NCI-H2171 treated with DMSO at 0.1 percent for 48 hours (cell line): ENCODE data around the gene KIF16B.
A peak's percentile ranks its signal among the peaks of the same experiment; 100 is the strongest.
"Not testable (repeated sequence)": the region's sequence is repeated elsewhere in the genome, so short reads cannot be mapped to it uniquely, and the experiment has no call there.

Experiments used
- DNase-seq: peaks from one replicate; lab custom pipeline; 2025; lab: John Stamatoyannopoulos, UW

Gene KIF16B

DNA sequence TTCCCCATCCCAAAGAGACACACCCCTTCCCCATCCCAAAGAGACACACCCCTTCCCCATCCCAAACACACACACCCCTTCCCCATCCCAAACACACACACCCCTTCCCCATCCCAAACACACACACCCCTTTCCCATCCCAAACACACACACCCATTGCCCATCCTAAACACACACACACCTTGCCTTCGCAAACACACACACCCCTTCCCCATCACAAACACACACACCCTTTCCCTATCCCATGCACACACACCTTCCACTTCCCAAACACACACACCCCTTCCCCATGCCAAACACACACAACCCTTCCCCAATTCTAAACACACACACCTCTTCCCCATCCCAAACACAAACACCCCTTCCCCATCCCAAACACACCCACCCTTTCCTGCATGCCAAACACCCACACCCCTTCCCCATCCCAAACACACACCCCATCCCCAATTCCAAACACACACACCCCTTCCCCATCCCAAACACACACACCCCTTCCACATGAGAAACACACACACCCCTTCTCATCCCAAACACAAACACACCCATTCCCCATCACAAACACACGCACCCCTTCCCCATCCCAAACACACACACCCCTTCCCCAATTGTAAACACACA is 315.3 kb downstream of the KIF16B start:
- no peak for DNase-seq

DNA sequence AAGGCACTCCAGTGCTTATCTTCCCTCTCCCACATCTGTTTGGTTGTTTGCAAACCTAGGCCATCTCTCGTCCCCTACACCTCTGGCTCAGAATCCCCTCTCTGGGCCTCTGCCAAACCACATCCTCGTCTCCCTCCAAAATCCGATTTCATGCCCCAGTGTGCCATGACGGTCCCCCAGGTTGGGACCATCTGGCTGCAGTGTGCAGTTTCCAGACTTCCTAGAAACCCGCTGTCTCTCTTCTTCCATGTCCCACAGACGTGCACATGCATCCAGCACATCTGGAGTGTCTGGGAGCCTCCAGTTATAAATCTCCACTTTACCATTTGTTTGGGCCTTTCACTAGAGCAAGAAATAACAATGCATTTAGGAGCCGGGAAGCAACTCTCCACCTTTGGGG is 316.2 kb downstream of the KIF16B start:
- DNase-seq: peak; percentile 59

DNA sequence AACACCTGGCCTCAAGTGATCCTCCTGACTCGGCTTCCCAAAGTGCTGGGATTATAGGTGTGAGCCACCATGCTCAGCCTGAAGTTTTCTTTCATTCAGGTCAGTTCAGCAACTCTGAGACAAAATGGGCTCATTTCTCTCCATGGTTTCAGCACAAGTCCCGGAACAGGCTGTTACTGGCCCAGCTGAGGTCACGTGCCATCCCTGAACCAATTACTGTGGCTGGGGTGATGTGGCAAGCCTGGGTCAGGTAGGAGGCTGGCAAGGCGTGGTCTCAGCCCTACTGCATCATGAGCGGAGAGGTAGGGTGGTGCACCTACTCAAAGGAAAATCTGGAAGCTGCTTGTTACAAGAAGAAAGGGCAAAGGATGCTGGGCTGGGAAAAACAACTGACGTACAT is 326.4 kb downstream of the KIF16B start:
- DNase-seq: no peak

DNA sequence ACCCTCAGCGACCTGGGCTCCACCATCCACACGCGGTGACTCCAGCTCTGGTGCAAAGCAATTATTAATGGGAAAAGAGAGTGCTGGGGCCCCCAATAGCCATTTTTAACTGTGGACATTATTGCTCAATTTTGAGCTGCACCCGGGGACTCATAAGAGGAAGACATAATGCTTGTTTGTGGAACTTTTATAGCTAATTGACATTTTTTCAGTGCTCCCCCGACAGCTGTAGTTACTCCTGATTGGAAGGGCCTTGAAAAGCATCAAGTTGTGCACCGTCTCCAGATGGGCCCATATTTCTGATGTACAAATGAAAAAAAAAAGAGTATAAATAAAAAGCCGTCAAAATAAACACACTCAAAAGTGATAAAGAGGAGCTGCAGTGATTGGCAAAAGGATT is 327.0 kb downstream of the KIF16B start:
- DNase-seq: no peak

DNA sequence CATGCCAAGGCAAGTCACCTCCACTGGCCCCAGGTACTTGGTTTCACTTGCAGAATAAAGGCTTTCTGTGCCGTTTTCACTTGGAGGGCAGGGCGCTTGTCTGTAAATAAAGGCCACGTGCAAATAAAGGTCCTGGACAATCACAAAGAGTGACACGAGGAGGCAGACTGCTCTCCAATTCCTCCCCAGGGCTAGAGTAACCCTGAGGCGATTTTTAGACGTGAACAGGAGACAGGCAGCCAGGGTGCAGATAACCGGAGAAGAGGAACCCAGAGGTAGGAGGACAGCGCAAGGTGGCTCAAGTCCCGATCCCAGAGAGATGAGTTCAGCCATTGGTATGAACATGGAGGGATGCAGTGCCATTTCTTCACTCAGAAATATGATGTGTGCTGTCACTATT is 327.4 kb downstream of the KIF16B start:
- no peak for DNase-seq

DNA sequence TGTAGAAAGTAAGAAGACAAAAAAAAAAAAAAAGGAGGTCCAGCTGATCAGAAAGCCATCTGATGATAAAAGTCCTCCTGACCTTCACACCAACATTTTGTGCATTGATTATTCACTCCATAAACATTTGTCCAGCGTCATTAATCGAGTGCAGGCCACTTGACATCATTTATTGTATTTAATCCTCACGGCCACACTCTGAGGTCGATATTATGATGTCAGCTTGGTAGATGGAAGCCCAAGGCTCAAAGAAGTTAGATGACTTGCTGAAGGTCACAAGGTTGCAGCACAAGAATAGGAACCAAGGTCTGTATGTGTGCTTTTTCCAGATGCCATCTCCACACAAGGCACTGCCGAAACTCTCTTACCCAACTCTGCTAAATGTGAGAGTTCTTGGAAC is 328.4 kb downstream of the KIF16B start:
- DNase-seq: no peak

DNA sequence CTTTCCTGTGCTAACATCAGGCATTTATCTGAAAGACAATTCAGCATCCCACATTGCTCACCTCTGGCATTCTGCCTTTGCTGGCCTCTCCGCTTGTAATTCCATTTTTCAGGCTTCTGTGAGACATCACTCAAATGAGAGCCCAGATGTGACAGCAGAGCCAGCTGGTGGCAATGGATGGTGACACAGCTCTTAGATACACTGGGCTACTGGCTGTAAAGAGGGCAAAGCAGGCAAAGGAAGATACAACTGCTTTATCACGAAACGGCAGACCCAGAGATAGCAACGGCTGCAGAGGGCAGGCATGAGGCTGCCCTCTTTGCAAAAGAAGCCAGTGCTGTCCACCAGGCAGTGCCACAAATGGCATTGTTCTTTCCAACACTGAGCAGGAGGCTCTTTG is 329.8 kb downstream of the KIF16B start:
- DNase-seq: no peak

DNA sequence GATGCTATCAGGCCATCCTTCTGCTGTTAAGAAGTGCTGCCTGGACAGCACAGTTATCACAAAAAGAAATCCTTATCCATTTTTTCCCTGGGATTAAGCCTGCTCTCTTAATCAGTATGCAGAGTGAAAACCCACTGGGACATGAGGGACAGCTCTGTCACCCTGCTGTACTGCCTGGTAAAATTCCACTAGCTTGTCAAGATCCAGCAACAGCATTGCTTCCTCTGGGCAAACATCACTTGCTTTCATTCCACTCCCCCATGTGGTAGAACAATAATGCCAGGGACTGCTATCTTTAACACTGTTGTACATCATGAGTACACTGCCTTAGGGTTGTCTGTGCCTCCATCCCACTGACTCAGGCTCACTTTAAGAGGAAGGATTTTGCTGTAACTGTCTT is 331.3 kb downstream of the KIF16B start:
- DNase-seq: no peak

DNA sequence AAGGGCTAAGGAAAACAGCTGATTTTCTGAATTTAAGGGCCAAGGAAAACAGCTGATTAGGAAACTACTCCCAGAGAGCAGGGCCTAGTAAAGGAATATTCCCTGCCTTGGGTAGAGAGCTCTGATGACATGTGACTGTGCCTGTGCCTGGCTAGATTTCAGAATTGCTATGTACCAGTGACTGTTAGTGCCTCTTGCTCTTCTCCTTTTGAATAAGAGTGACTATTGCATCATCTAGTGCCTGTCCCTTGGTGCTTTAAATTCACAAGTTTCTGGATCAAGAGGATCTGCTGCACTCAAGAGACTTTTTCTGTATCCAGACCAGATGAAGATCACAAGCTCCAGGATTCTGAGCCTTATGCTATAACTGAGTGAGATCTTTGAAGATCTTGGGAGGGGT is 332.9 kb downstream of the KIF16B start:
- no peak for DNase-seq

DNA sequence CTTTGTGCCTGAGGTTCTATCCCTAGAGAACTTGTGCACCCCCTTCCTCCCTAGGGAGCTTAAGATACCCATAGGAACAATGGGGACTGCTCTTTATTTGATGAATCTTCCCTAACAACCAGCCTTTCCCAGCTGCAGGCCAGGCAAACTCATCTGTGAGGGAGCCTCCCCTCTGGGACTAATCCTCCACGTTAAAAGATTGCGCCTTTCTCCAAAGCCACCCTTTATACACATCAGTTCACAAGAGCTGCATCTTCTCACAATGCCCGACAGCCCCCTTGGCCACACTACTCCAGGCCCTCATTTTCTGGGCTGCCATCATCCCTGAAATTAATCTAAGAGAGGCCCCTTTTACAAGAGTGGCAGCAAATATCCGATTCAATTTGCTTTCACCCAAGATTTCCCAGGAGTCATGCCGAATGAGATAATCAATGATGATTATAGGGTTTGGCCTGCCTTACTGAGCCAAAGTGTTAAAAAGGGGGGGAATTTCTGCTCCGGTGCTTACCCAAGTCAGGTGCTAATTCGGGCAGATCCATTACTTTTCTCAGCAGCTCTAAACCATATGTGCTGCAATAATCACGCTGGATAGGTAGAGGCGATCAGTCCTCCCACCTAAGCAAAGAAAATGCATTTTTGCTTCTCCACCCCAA is 336.5 kb downstream of the KIF16B start:
- no peak for DNase-seq

DNA sequence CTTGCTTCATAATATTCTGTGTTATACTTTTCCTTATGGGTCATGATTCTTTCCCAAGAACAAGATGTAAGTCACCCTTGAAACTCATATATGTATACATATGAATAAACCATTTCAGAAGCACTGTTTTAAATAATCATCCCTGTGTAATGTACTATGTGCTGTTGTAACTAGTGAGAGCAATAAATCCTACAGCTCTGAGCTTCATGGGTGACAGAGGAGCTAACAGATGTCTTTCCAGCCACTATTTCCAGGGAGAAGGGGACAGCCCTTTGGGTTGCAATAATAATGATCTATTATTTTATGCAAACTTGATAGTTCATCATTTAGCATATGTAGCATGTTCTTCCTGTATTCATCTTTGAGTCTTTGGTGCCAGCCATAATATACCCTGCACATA is 342.8 kb downstream of the KIF16B start:
- no peak for DNase-seq

DNA sequence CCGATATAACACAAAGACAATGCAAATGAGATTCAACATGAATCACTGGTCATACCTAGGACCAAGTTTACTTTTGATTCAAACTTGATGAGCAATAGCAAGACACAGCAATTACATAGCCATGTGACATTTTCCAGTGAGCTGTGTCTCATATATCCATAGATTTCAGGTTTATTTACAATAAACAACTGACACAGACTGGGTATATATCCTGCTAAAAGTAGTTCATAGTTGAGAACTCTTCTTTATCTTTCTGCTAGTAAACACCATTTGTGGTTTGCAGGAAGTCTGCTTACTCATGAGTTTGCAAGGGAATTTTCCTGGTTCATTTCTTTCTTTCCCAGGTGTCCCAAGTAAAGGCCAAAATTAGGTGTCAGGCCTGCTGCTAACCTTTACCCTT is 343.4 kb downstream of the KIF16B start:
- DNase-seq: no peak

DNA sequence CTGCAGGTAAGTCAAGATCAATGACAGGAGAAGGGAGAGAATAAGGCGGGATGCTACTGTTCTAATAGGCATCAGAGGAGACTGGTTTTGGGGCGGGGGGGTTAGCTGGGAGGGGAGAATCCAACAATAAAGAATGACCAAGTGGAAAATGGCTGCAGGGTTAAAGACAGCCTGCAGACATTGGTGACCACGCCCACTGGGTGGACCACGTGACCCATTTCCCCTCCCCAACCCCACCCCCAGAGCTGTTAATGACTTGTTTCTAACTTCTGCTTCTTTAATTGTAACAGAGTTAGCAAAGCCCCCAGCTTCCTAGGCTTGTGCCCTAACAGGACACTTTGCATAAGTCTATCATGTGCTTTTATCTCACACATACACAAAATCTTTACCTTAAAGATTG is 344.5 kb downstream of the KIF16B start:
- no peak for DNase-seq

DNA sequence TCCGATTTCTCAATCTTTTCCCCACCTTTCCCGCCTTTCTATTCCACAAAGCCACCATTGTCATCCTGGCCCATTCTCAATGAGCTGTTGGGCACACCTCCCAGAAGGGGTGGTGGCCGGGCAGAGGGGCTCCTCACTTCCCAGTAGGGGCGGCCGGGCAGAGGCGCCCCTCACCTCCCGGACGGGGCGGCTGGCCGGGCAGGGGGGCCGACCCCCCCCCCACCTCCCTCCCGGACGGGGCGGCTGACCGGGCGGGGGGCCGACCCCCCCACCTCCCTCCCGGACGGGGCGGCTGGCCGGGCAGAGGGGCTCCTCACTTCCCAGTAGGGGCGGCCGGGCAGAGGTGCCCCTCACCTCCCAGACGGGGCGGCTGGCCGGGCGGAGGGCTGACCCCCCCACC is 346.3 kb downstream of the KIF16B start:
- not testable (repeated sequence) for DNase-seq

DNA sequence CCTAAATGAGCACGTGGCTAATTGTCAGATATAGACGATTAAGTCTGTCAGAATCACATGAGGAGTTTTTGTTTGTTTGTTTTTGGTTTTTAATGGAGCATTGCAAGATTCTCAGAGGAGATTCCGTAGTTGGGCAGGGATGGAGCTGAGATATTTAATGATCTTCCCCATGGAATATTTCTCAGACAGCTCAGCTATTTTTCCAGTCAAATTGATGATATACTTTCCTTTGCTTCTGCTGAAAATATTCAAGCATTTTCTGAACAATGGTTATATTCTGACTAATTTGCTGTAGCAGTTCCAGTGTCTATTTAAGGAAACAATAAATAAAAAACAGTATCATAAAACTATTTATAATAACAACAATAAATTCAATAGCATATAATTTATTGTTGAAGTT is 348.4 kb downstream of the KIF16B start:
- DNase-seq: no peak

DNA sequence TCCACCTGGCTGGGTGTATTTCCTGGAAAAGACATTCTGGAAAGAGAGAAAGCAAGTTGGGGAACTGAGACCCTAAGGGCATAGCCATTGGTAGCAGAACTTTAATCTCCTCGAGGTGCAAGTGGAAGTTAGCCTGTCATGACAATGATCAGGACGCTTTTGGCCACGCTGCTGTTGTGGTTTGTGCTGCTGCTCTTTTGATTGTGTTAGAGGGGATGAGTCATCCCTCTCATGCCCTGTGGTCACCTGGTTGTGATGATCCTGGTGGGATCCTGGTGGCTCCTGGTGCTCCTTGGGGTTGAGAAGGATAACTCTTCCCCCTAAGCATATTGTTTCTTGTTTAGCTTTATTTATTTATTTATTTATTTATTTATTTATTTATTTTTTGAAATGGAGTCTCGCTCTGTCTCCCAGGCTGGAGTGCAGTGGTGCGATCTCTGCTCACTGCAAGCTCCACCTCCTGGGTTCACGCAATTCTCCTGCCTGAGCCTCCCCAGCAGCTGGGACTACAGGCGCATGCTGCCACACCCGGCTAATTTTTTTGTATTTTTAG is 350.3 kb downstream of the KIF16B start:
- no peak for DNase-seq
